ENCODE data around the gene RGS7. TPM values are rescaled to one million over a fixed set of nuclear protein-coding genes. Genes with fewer than 3 reads are reported as not detected.
A peak's percentile ranks its signal among the peaks of the same experiment; 100 is the strongest.

The RGS7 gene
- polyA plus RNA-seq, 3 donors from 2014 or later: not detected

- Mint-ChIP-seq H3K9me3 (peaks cover 10 to 42% (median 23%) of the 10 kb centered on the region in 6 donors), H3K27me3 (ENCODE audit: low read depth in 3 of 3) (peaks cover 0 to 2% (median 0%) of the 10 kb centered on the region in 3 donors)
- DNase-seq: no peak
These were observed 80.6 kb downstream of the RGS7 start for GRCh38 chr1:241276391-241276790.

DNA sequence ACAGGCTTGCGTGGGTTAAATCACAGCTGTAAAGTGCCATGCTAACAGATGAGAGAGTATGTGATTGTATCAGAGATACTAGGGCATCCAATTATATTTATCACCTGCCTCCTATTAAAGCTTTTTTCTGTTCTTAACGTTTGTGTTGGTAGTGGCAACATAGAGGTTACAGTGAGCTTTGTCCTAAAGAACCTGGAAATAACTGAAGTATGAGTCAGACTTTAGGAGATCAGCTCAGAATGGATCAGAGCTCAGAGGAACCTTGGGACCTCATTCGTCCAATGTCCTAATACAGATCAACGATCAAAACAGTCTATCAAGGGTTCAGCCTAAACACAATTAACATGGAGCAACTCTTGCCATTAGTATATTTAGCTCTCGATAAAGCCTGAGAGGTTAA lies 81.0 kb downstream of the RGS7 start:
- Mint-ChIP-seq H3K9me3 (peaks cover 14 to 42% (median 24%) of the 10 kb centered on the region in 6 donors), H3K27ac (no peak overlapping the region), H3K36me3 (peaks cover 0 to 8% (median 2%) of the 10 kb centered on the region in 3 donors), H3K27me3 (ENCODE audit: low read depth in 3 of 3) (peaks cover 0 to 2% (median 0%) of the 10 kb centered on the region in 3 donors), H3K4me1 (no peaks in the 10 kb centered on the region), H3K4me3 (no peak overlapping the region)
- DNase-seq: no peak

More at GRCh38 chr1:241276391-241276790, 80.6 kb downstream of the RGS7 start:
- Mint-ChIP-seq H3K4me1 (no peaks in the 10 kb centered on the region), H3K27ac (no peak overlapping the region), H3K4me3 (no peak overlapping the region), H3K36me3 (peaks cover 0 to 8% (median 2%) of the 10 kb centered on the region in 3 donors)

GRCh38 chr1:241275226-241275625 lies 81.8 kb downstream of the RGS7 start:
- peaks cover 0 to 2% (median 0%) of the 10 kb centered on the region in 3 donors for H3K27me3 Mint-ChIP-seq (ENCODE audit: low read depth in 3 of 3)
- no peak for DNase-seq
- H3K9me3 Mint-ChIP-seq: peaks cover 16 to 44% (median 24%) of the 10 kb centered on the region in 6 donors
- H3K4me1 Mint-ChIP-seq: no peaks in the 10 kb centered on the region
- no peak overlapping the region for H3K4me3 Mint-ChIP-seq
- H3K27ac Mint-ChIP-seq: no peak overlapping the region
- peaks cover 0 to 8% (median 2%) of the 10 kb centered on the region in 3 donors for H3K36me3 Mint-ChIP-seq

- H3K36me3 Mint-ChIP-seq: peaks cover 0 to 8% (median 2%) of the 10 kb centered on the region in 3 donors
- no peak overlapping the region for H3K4me3 Mint-ChIP-seq
- peaks cover 16 to 49% (median 25%) of the 10 kb centered on the region in 6 donors for H3K9me3 Mint-ChIP-seq
- peaks cover 0 to 2% (median 0%) of the 10 kb centered on the region in 3 donors for H3K27me3 Mint-ChIP-seq (ENCODE audit: low read depth in 3 of 3)
- DNase-seq: no peak
- no peaks in the 10 kb centered on the region for H3K4me1 Mint-ChIP-seq
- no peak overlapping the region for H3K27ac Mint-ChIP-seq
These were observed 82.3 kb downstream of the RGS7 start for GRCh38 chr1:241274693-241275092.

DNA sequence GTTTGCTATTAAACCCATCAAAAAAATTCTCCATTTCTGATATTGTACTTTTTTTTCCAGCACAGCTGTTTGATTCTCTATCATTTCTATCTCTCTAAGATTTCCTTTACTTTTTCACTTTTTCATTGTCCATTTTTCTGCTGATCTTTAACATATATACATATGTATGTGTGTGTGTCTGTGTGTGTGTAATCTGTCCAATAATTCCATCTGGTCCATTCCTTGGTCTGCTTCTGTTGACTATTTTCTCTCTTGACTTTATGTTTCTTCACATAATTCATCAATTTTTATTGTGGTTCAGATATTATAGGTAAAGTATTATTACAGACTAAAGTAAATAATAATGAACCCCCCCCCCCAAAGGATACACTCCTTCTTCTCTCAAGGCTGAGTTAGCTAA lies 84.2 kb downstream of the RGS7 start:
- no peaks in the 10 kb centered on the region for H3K27me3 Mint-ChIP-seq (ENCODE audit: low read depth in 3 of 3)
- peaks cover 12 to 44% (median 27%) of the 10 kb centered on the region in 6 donors for H3K9me3 Mint-ChIP-seq
- H3K27ac Mint-ChIP-seq: no peak overlapping the region
- no peak overlapping the region for H3K4me3 Mint-ChIP-seq
- no peak for DNase-seq
- H3K36me3 Mint-ChIP-seq: peaks cover 0 to 8% (median 2%) of the 10 kb centered on the region in 3 donors
- H3K4me1 Mint-ChIP-seq: no peaks in the 10 kb centered on the region

GRCh38 chr1:241271427-241271826 lies 85.6 kb downstream of the RGS7 start:
- DNase-seq: no peak
- Mint-ChIP-seq H3K9me3 (peaks cover 14 to 47% (median 30%) of the 10 kb centered on the region in 6 donors), H3K27me3 (ENCODE audit: low read depth in 3 of 3) (peaks cover 0 to 1% (median 0%) of the 10 kb centered on the region in 3 donors), H3K4me3 (no peak overlapping the region), H3K27ac (no peak overlapping the region), H3K4me1 (no peaks in the 10 kb centered on the region), H3K36me3 (peaks cover 0 to 8% (median 2%) of the 10 kb centered on the region in 3 donors)

GRCh38 chr1:241270016-241270415 lies 87.0 kb downstream of the RGS7 start:
- no peak for DNase-seq
- Mint-ChIP-seq H3K27ac (no peak overlapping the region), H3K27me3 (ENCODE audit: low read depth in 3 of 3) (peaks cover 0 to 1% (median 0%) of the 10 kb centered on the region in 3 donors), H3K36me3 (peaks cover 0 to 8% (median 2%) of the 10 kb centered on the region in 3 donors), H3K4me1 (no peaks in the 10 kb centered on the region), H3K4me3 (no peak overlapping the region), H3K9me3 (peaks cover 16 to 53% (median 35%) of the 10 kb centered on the region in 6 donors)

GRCh38 chr1:241269116-241269515 lies 87.9 kb downstream of the RGS7 start:
- DNase-seq: no peak
- H3K4me1 Mint-ChIP-seq: no peaks in the 10 kb centered on the region
- H3K36me3 Mint-ChIP-seq: peaks cover 0 to 8% (median 2%) of the 10 kb centered on the region in 3 donors
- H3K4me3 Mint-ChIP-seq: no peak overlapping the region
- H3K27me3 Mint-ChIP-seq (ENCODE audit: low read depth in 3 of 3): peaks cover 0 to 1% (median 0%) of the 10 kb centered on the region in 3 donors
- no peak overlapping the region for H3K27ac Mint-ChIP-seq
- peaks cover 16 to 49% (median 35%) of the 10 kb centered on the region in 6 donors for H3K9me3 Mint-ChIP-seq

DNA sequence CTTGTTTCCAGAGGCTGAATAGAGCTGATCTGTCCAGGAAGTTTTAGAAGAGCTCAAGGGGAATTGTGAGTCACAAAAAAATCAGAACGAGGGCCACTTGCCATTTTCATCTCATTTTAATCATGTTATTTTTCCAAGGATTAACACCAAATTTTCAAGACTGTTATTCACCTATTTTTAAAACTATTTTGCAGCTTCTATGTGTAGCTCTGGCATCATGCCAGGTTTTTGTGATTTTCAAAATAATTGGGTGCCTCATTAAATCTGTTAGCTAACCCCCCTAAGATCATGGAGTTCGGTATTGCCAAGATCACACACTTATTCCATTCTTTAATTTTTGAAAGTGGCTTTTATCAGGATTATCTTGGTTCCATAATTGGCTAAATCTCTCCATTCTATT lies 90.9 kb downstream of the RGS7 start:
- Mint-ChIP-seq H3K9me3 (peaks cover 9 to 29% (median 15%) of the 10 kb centered on the region in 6 donors), H3K4me3 (no peak overlapping the region)
- no peak for DNase-seq

DNA sequence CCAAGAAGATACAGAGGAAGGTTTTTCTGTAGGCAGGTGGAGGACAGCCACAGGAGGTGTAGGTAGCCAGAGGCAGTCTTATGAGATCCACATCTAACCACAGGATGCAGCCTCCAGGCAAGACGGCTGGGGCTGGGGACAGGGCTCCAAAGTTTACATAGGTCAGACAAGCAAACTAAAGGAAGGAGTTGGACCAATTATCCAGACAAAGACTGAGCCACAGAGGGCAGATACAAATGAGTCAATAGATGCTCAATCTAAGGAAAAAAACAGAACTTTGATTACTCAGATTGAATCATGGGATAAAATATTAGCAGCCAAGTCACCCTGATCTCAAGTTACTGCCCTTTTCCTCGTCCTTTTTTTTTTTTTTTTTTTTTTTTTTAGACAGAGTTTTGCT lies 91.6 kb downstream of the RGS7 start:
- H3K4me1 Mint-ChIP-seq: no peaks in the 10 kb centered on the region
- H3K9me3 Mint-ChIP-seq: peaks cover 6 to 29% (median 15%) of the 10 kb centered on the region in 6 donors
- peak overlapping the region in 1 of 6 donors; percentile 3 for H3K27ac Mint-ChIP-seq
- no peak for DNase-seq
- H3K36me3 Mint-ChIP-seq: no peaks in the 10 kb centered on the region
- H3K4me3 Mint-ChIP-seq: no peak overlapping the region
- H3K27me3 Mint-ChIP-seq (ENCODE audit: low read depth in 3 of 3): peaks cover 0 to 1% (median 0%) of the 10 kb centered on the region in 3 donors

More for the DNA sequence above, 90.9 kb downstream of the RGS7 start:
- Mint-ChIP-seq H3K27me3 (ENCODE audit: low read depth in 3 of 3) (peaks cover 0 to 1% (median 0%) of the 10 kb centered on the region in 3 donors), H3K36me3 (no peaks in the 10 kb centered on the region), H3K27ac (no peak overlapping the region), H3K4me1 (no peaks in the 10 kb centered on the region)

- no peak for DNase-seq
- Mint-ChIP-seq H3K4me1 (no peaks in the 10 kb centered on the region), H3K36me3 (no peaks in the 10 kb centered on the region), H3K4me3 (no peak overlapping the region), H3K9me3 (peaks cover 5 to 27% (median 10%) of the 10 kb centered on the region in 6 donors), H3K27me3 (ENCODE audit: low read depth in 3 of 3) (peaks cover 0 to 1% (median 0%) of the 10 kb centered on the region in 3 donors), H3K27ac (no peak overlapping the region)
These were observed 93.7 kb downstream of the RGS7 start for GRCh38 chr1:241263346-241263745.

DNA sequence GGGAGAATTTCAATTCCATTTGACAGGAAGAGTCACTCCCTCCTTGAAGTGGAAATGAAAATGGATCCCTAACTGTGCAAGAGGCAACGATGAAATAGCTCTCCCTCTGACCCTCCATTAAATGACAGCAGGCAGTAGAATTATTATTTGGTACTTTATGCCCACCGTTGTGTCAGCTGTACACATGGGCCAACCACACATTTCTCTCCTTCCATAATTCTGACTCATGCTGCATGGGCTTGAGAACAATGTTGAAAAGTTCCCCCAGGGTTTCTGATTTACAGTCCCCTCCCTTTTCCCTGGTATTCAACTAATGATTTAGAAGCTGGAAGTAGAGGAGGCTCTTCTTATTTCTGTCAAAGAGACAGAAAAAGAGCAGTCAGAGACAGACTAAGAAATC lies 103.5 kb downstream of the RGS7 start:
- Mint-ChIP-seq H3K27me3 (ENCODE audit: low read depth in 3 of 3) (no peaks in the 10 kb centered on the region), H3K4me1 (no peaks in the 10 kb centered on the region), H3K4me3 (no peak overlapping the region), H3K9me3 (peaks cover 4 to 30% (median 11%) of the 10 kb centered on the region in 6 donors), H3K27ac (no peak overlapping the region), H3K36me3 (no peaks in the 10 kb centered on the region)
- no peak for DNase-seq

GRCh38 chr1:241250465-241250864 lies 106.5 kb downstream of the RGS7 start:
- no peaks in the 10 kb centered on the region for H3K27me3 Mint-ChIP-seq (ENCODE audit: low read depth in 3 of 3)
- no peak for DNase-seq
- no peaks in the 10 kb centered on the region for H3K4me1 Mint-ChIP-seq
- no peak overlapping the region for H3K27ac Mint-ChIP-seq
- H3K4me3 Mint-ChIP-seq: no peak overlapping the region
- no peaks in the 10 kb centered on the region for H3K36me3 Mint-ChIP-seq
- peaks cover 4 to 53% (median 16%) of the 10 kb centered on the region in 6 donors for H3K9me3 Mint-ChIP-seq

GRCh38 chr1:241240069-241240468 lies 116.9 kb downstream of the RGS7 start:
- H3K9me3 Mint-ChIP-seq: peaks cover 4 to 24% (median 18%) of the 10 kb centered on the region in 6 donors
- DNase-seq: no peak
- H3K27me3 Mint-ChIP-seq (ENCODE audit: low read depth in 3 of 3): peaks cover 0 to 2% (median 0%) of the 10 kb centered on the region in 3 donors
- H3K27ac Mint-ChIP-seq: no peak overlapping the region
- H3K4me1 Mint-ChIP-seq: no peaks in the 10 kb centered on the region
- no peaks in the 10 kb centered on the region for H3K36me3 Mint-ChIP-seq
- no peak overlapping the region for H3K4me3 Mint-ChIP-seq

DNA sequence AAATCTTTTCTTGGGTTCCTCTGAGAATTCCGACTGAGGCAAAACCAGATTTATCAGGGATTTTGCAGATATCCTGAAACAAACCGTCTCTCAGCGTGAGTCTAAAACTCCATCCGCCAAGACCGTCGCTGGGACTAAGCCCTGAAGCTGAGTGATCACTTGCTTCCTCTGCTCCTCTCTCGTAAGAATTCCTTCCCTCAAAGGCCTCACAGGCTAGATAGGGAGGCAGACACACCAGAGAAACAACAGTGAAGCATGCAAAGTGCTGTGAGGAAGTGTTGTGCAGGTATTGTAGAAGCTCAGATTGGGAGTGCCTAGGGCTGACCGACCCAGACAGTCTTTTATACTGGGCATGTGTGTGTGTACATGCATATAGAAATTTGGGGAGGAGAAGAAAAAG lies 119.1 kb downstream of the RGS7 start:
- Mint-ChIP-seq H3K9me3 (peaks cover 5 to 18% (median 9%) of the 10 kb centered on the region in 6 donors), H3K27ac (no peak overlapping the region), H3K27me3 (ENCODE audit: low read depth in 3 of 3) (peaks cover 0 to 2% (median 0%) of the 10 kb centered on the region in 3 donors), H3K36me3 (no peaks in the 10 kb centered on the region), H3K4me1 (no peaks in the 10 kb centered on the region), H3K4me3 (no peak overlapping the region)
- DNase-seq: no peak

Data from immature natural killer cell (primary cell).